ENCODE results near the gene PNPLA6.

PNPLA6 gene

GRCh38 chr19:7535047-7535997 is at the start of gene PNPLA6:
TSS of gene PNPLA6 (plus strand) at chr19:7535717. CDS start at chr19:7535789, 72 bp downstream.
- peak within 1 kb of the TSS; percentile 79 for H3K27ac ChIP-seq (ENCODE audit: low read length)
- H3K9me3 ChIP-seq (ENCODE audit: control insufficient read depth in 1 of 2, low read length in 2 of 2) = no peaks in the 10 kb centered on the region
- no peaks in the 10 kb centered on the region for H3K27me3 ChIP-seq (ENCODE audit: low read depth, low read length)
- H3K36me3 ChIP-seq (ENCODE audit: control insufficient read depth in 1 of 2, insufficient read depth in 2 of 2, low read length in 2 of 2) = peaks cover 4 to 18% of the 10 kb centered on the region in 2 donors
- H3K4me1 ChIP-seq (ENCODE audit: control insufficient read depth in 1 of 2, insufficient read depth in 2 of 2, low read length in 2 of 2) = peaks cover 7 to 9% of the 10 kb centered on the region in 2 donors
- H3K4me3 ChIP-seq (ENCODE audit: low read depth in 1 of 2, low read length in 2 of 2) = peak within 1 kb of the TSS; percentile 81 to 89

DNA sequence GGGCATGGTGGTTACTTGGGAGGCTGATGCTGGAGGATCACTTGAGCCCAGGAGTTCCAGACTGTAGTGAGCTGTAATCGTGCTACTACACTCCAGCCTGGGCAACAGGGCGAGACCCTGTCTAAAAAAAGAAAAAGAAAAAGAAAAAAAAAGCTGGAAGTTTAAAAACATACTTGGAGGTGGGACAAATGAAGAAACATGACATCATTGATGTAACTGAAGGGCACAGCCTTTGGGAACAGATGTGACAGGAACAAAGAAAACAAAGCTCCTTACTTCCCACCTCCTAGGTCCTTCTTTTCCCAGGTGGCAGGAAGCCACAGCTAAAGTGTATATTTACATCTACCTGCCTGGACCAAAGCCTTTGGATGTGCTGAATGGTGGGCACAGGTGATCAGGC is 48.6 kb upstream of the PNPLA6 start:
- Histone ChIP-seq H3K4me3 (ENCODE audit: low read depth in 1 of 2, low read length in 2 of 2) (no peak overlapping the region), H3K9me3 (ENCODE audit: control insufficient read depth in 1 of 2, low read length in 2 of 2) (no peaks in the 10 kb centered on the region), H3K4me1 (ENCODE audit: control insufficient read depth in 1 of 2, insufficient read depth in 2 of 2, low read length in 2 of 2) (peaks cover 0 to 9% of the 10 kb centered on the region in 2 donors), H3K36me3 (ENCODE audit: control insufficient read depth in 1 of 2, insufficient read depth in 2 of 2, low read length in 2 of 2) (no peaks in the 10 kb centered on the region), H3K27me3 (ENCODE audit: low read depth, low read length) (no peaks in the 10 kb centered on the region), H3K27ac (ENCODE audit: low read length) (no peak overlapping the region)

- H3K4me3 ChIP-seq (ENCODE audit: low read depth in 1 of 2, low read length in 2 of 2) = peak within 1 kb of the TSS; percentile 63 to 65
These were observed 46.7 kb upstream of the PNPLA6 start, which contains the start of gene PEX11G for GRCh38 chr19:7488736-7489353. TSS of gene PEX11G (minus strand) at chr19:7489035. CDS start at chr19:7489010, 25 bp downstream.

DNA sequence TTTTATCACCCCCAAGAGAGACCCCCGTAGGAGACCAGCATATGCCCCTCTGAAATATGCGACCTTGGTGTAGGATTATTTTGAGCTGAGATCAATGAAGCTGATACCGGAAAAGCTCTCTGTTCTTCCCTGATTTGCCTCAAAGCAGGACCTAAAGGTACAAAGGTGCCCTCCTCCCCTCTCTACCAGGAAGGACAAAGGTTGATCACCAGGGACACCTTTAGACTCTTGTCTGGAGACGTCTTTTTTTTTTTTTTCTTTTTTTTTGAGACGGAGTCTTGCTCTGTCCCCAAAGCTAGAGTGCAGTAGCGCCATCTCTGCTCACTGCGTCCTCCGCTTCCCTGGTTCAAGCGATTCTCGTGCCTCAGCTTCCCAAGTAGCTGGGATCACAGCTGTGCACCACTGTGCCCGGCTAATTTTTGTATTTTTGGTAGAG is 45.9 kb upstream of the PNPLA6 start:
- Histone ChIP-seq H3K27ac (ENCODE audit: low read length) (peak overlapping the region; percentile 62), H3K9me3 (ENCODE audit: control insufficient read depth in 1 of 2, low read length in 2 of 2) (no peaks in the 10 kb centered on the region), H3K4me1 (ENCODE audit: control insufficient read depth in 1 of 2, insufficient read depth in 2 of 2, low read length in 2 of 2) (peaks cover 0 to 6% of the 10 kb centered on the region in 2 donors), H3K4me3 (ENCODE audit: low read depth in 1 of 2, low read length in 2 of 2) (peak overlapping the region in 1 of 2 donors; percentile 65), H3K36me3 (ENCODE audit: control insufficient read depth in 1 of 2, insufficient read depth in 2 of 2, low read length in 2 of 2) (no peaks in the 10 kb centered on the region), H3K27me3 (ENCODE audit: low read depth, low read length) (no peaks in the 10 kb centered on the region)

More at GRCh38 chr19:7488736-7489353, 46.7 kb upstream of the PNPLA6 start, which contains the start of gene PEX11G:
- no peaks in the 10 kb centered on the region for H3K9me3 ChIP-seq (ENCODE audit: control insufficient read depth in 1 of 2, low read length in 2 of 2)
- H3K27ac ChIP-seq (ENCODE audit: low read length) = peak within 1 kb of the TSS; percentile 62
- peaks cover 0 to 6% of the 10 kb centered on the region in 2 donors for H3K4me1 ChIP-seq (ENCODE audit: control insufficient read depth in 1 of 2, insufficient read depth in 2 of 2, low read length in 2 of 2)
- H3K36me3 ChIP-seq (ENCODE audit: control insufficient read depth in 1 of 2, insufficient read depth in 2 of 2, low read length in 2 of 2) = no peaks in the 10 kb centered on the region
- H3K27me3 ChIP-seq (ENCODE audit: low read depth, low read length) = no peaks in the 10 kb centered on the region

DNA sequence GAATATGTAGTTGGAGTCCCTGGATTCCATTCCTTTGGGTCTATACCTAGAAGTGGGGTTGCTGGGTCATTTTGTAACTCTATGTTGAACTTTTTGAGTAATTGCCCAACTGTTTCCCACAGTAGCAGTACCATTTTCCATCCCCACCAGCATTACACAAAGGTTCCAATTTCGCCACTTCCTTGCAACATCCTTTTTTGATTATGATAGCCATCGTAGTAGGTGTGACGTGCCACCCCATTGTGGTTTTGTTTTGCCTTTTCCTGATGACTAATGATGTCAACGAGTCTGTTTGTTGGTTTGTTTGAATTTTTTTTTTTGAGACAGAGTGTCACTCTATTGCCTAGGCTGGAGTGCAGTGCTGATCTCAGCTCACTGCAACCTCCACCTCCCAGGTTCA is 43.4 kb upstream of the PNPLA6 start:
- H3K27me3 ChIP-seq (ENCODE audit: low read depth, low read length) = no peaks in the 10 kb centered on the region
- no peaks in the 10 kb centered on the region for H3K9me3 ChIP-seq (ENCODE audit: control insufficient read depth in 1 of 2, low read length in 2 of 2)
- no peaks in the 10 kb centered on the region for H3K36me3 ChIP-seq (ENCODE audit: control insufficient read depth in 1 of 2, insufficient read depth in 2 of 2, low read length in 2 of 2)
- peaks cover 0 to 6% of the 10 kb centered on the region in 2 donors for H3K4me1 ChIP-seq (ENCODE audit: control insufficient read depth in 1 of 2, insufficient read depth in 2 of 2, low read length in 2 of 2)
- no peak overlapping the region for H3K4me3 ChIP-seq (ENCODE audit: low read depth in 1 of 2, low read length in 2 of 2)
- H3K27ac ChIP-seq (ENCODE audit: low read length) = no peak overlapping the region

DNA sequence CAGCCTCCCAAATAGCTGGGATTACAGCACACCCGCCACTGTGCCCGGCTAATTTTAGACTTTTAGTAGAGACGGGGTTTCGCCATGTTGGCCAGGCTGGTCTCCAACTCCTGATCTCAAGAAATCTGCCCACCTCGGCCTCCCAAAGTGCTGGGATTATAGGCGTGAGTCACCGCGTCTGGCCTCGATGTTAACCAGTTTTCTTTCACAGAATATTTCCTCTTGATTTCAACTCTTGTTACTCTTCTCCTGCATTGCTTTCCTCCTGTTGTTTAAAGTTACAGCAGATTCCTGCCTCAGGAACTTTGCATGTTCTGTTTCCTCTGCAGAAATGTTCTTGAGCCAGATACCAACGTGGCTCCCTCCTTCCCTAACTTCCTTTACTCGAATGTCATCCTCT is 43.0 kb upstream of the PNPLA6 start:
- Histone ChIP-seq H3K4me1 (ENCODE audit: control insufficient read depth in 1 of 2, insufficient read depth in 2 of 2, low read length in 2 of 2) (peaks cover 0 to 6% of the 10 kb centered on the region in 2 donors), H3K4me3 (ENCODE audit: low read depth in 1 of 2, low read length in 2 of 2) (no peak overlapping the region), H3K27me3 (ENCODE audit: low read depth, low read length) (no peaks in the 10 kb centered on the region), H3K27ac (ENCODE audit: low read length) (no peak overlapping the region), H3K36me3 (ENCODE audit: control insufficient read depth in 1 of 2, insufficient read depth in 2 of 2, low read length in 2 of 2) (no peaks in the 10 kb centered on the region), H3K9me3 (ENCODE audit: control insufficient read depth in 1 of 2, low read length in 2 of 2) (no peaks in the 10 kb centered on the region)

DNA sequence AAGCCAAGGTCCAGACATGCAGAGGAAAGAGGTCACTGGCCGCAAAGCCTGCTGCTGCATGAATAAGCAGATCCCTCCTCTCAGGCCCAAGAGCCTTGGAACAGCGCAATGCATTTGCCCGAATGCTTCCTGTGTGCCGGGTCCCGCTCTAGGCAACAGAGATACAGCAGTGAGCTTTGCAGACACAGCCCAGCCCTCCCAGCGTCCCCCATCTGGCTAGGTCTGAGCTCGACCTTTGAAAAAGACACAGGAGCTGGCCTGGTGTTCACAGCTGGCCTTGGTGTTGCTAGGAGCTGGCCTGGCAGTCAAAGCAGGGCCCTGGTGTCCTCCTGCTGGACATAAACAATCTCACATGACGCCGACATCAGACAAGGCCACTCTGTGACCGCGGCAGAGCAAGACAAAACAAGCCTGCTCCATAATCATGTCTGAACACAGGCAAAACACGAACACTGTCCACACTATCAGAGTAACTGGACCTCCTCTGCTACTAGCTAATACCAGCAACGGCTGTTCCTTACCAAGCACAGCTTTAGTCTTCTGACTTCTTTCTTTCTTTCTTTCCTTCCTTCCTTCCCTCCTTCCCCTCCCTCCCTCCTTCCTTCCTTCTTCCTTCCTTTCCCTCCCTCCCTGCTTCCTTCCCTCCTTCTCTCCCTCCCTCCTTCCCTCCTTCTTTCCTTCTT is 41.0 kb upstream of the PNPLA6 start:
- no peaks in the 10 kb centered on the region for H3K27me3 ChIP-seq (ENCODE audit: low read depth, low read length)
- H3K27ac ChIP-seq (ENCODE audit: low read length) = peak overlapping the region; percentile 33
- no peak overlapping the region for H3K4me3 ChIP-seq (ENCODE audit: low read depth in 1 of 2, low read length in 2 of 2)
- H3K4me1 ChIP-seq (ENCODE audit: control insufficient read depth in 1 of 2, insufficient read depth in 2 of 2, low read length in 2 of 2) = peaks cover 0 to 1% of the 10 kb centered on the region in 2 donors
- H3K36me3 ChIP-seq (ENCODE audit: control insufficient read depth in 1 of 2, insufficient read depth in 2 of 2, low read length in 2 of 2) = no peaks in the 10 kb centered on the region
- no peaks in the 10 kb centered on the region for H3K9me3 ChIP-seq (ENCODE audit: control insufficient read depth in 1 of 2, low read length in 2 of 2)

- H3K27ac ChIP-seq (ENCODE audit: low read length) = no peak overlapping the region
- peaks cover 0 to 12% of the 10 kb centered on the region in 2 donors for H3K4me1 ChIP-seq (ENCODE audit: control insufficient read depth in 1 of 2, insufficient read depth in 2 of 2, low read length in 2 of 2)
- H3K4me3 ChIP-seq (ENCODE audit: low read depth in 1 of 2, low read length in 2 of 2) = no peak overlapping the region
- H3K36me3 ChIP-seq (ENCODE audit: control insufficient read depth in 1 of 2, insufficient read depth in 2 of 2, low read length in 2 of 2) = no peaks in the 10 kb centered on the region
- H3K27me3 ChIP-seq (ENCODE audit: low read depth, low read length) = no peaks in the 10 kb centered on the region
- H3K9me3 ChIP-seq (ENCODE audit: control insufficient read depth in 1 of 2, low read length in 2 of 2) = no peaks in the 10 kb centered on the region
These were observed 38.2 kb upstream of the PNPLA6 start for GRCh38 chr19:7497292-7497691.

DNA sequence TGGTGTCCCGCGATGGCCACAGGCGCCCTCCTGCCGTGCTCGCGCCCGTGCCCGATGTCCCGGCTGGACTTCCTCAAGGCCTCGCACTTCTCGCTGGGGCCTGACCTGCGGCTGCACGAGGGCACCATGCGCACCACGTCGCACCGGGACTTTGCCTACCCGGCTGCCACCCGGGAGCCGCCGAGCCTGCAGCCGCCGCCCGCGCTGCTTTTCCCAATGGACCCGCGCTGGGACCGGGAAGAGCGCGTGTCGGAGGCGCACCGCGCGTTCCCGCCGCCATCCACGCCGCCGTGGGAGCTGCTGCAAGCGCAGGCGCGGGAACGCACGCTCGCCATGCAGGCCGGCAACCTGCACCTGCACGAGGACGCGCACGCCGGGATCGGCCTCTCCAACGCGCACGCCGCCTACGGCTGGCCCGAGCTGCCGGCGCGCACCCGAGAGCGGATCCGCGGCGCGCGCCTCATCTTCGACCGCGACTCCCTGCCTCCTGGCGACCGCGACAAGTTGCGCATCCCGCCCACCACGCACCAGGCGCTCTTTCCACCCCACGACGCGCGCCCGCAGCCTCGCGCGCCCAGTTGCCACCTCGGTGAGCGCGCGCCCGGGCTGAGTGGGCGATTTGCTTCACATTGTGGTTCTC is 34.6 kb upstream of the PNPLA6 start:
- Histone ChIP-seq H3K4me1 (ENCODE audit: control insufficient read depth in 1 of 2, insufficient read depth in 2 of 2, low read length in 2 of 2) (peaks cover 0 to 17% of the 10 kb centered on the region in 2 donors), H3K27me3 (ENCODE audit: low read depth, low read length) (no peaks in the 10 kb centered on the region), H3K36me3 (ENCODE audit: control insufficient read depth in 1 of 2, insufficient read depth in 2 of 2, low read length in 2 of 2) (no peaks in the 10 kb centered on the region), H3K4me3 (ENCODE audit: low read depth in 1 of 2, low read length in 2 of 2) (peak overlapping the region in 1 of 2 donors; percentile 69), H3K9me3 (ENCODE audit: control insufficient read depth in 1 of 2, low read length in 2 of 2) (no peaks in the 10 kb centered on the region), H3K27ac (ENCODE audit: low read length) (no peak overlapping the region)

GRCh38 chr19:7502552-7502951 is 33.0 kb upstream of the PNPLA6 start:
- peaks cover 0 to 17% of the 10 kb centered on the region in 2 donors for H3K4me1 ChIP-seq (ENCODE audit: control insufficient read depth in 1 of 2, insufficient read depth in 2 of 2, low read length in 2 of 2)
- H3K9me3 ChIP-seq (ENCODE audit: control insufficient read depth in 1 of 2, low read length in 2 of 2) = no peaks in the 10 kb centered on the region
- H3K4me3 ChIP-seq (ENCODE audit: low read depth in 1 of 2, low read length in 2 of 2) = no peak overlapping the region
- no peak overlapping the region for H3K27ac ChIP-seq (ENCODE audit: low read length)
- H3K27me3 ChIP-seq (ENCODE audit: low read depth, low read length) = no peaks in the 10 kb centered on the region
- no peaks in the 10 kb centered on the region for H3K36me3 ChIP-seq (ENCODE audit: control insufficient read depth in 1 of 2, insufficient read depth in 2 of 2, low read length in 2 of 2)
